Cardiac fibroblast (primary cell): ENCODE data around the gene NAALADL2.
A peak's percentile ranks its signal among the peaks of the same experiment; 100 is the strongest.

ENCODE experiments used
- DNase-seq, 2 donors: peaks; one replicate each; pipeline versions ENCODE4 v3.0.0 to v3.0.0-alpha.2; 2010; ENCODE audit warnings: low read depth in 2 of 2
- H3K4me3 ChIP-seq, 2 donors: replicated peaks in 1 of 2; 1 replicate in 1 of 2; 2 replicates in 1 of 2; pipeline ENCODE4 v1.5.1; 2011; ENCODE audit warnings: low read depth in 2 of 2, low read length in 2 of 2, mild to moderate bottlenecking in 2 of 2, moderate library complexity in 1 of 2
- CTCF ChIP-seq: IDR thresholded peaks from one replicate; pipeline ENCODE4 v1.5.1; 2011; ENCODE audit warnings: low read depth, mild to moderate bottlenecking, low read length, inconsistent platforms

NAALADL2 gene

GRCh38 chr3:175179055-175179454, 319.9 kb downstream of the NAALADL2 start:
- TF ChIP-seq CTCF: no peak
- no peak overlapping the region for H3K4me3 ChIP-seq
- peak in 1 of 2 donors; percentile 38 for DNase-seq

- H3K4me3 ChIP-seq: no peak overlapping the region
- no peak for TF ChIP-seq CTCF
- no peak for DNase-seq
Observed at GRCh38 chr3:175184392-175184791, 325.3 kb downstream of the NAALADL2 start.

- no peak for TF ChIP-seq CTCF
- DNase-seq: no peak
- no peak overlapping the region for H3K4me3 ChIP-seq
Observed at GRCh38 chr3:175185903-175186302, 326.8 kb downstream of the NAALADL2 start.

GRCh38 chr3:175186511-175186910, 327.4 kb downstream of the NAALADL2 start:
- peak in 1 of 2 donors; percentile 39 for DNase-seq
- no peak overlapping the region for H3K4me3 ChIP-seq
- TF ChIP-seq CTCF: no peak

GRCh38 chr3:175187586-175187985, 328.5 kb downstream of the NAALADL2 start:
- no peak overlapping the region for H3K4me3 ChIP-seq
- no peak for DNase-seq
- TF ChIP-seq CTCF: no peak

GRCh38 chr3:175192536-175192935, 333.4 kb downstream of the NAALADL2 start:
- DNase-seq: peak; percentile 24 to 74
- H3K4me3 ChIP-seq: no peak overlapping the region
- no peak for TF ChIP-seq CTCF

- TF ChIP-seq CTCF: no peak
- no peak overlapping the region for H3K4me3 ChIP-seq
- DNase-seq: peak in 1 of 2 donors; percentile 72
Observed at GRCh38 chr3:175193815-175194518, 334.8 kb downstream of the NAALADL2 start.
